Measurements from ENCODE around the gene STX8.

- TF ChIP-seq TAF1 (IDR thresholded peaks at IDR 0.05; ENCODE audit: borderline replicate concordance, low read depth, low read length) (no peak), CTCF (IDR thresholded peaks at IDR 0.05) (no peak), FOXM1 (IDR thresholded peaks at IDR 0.05; ENCODE audit: low read depth) (no peak), USF2 (IDR thresholded peaks at IDR 0.05; ENCODE audit: borderline replicate concordance, low read depth, low read length) (no peak), ELF1 (IDR thresholded peaks at IDR 0.05) (no peak), POLR2AphosphoS5 (IDR thresholded peaks at IDR 0.05; ENCODE audit: low read depth, low read length) (no peak), SIN3A (IDR thresholded peaks at IDR 0.05; ENCODE audit: borderline replicate concordance, low read depth, low read length) (no peak), EP300 (IDR thresholded peaks at IDR 0.05; ENCODE audit: borderline replicate concordance in 1 of 2, low read depth in 1 of 2, low read length in 1 of 2) (no peak), SMC3 (IDR thresholded peaks at IDR 0.05; ENCODE audit: low read depth, low read length) (no peak), RAD21 (IDR thresholded peaks at IDR 0.05; ENCODE audit: low read length) (no peak), GABPA (IDR thresholded peaks at IDR 0.05; ENCODE audit: low read depth) (no peak), NRF1 (IDR thresholded peaks at IDR 0.05; ENCODE audit: low read depth, low read length) (no peak), MAX (IDR thresholded peaks at IDR 0.05; ENCODE audit: low read depth) (no peak), EZH2phosphoT487 (IDR thresholded peaks at IDR 0.05; ENCODE audit: borderline replicate concordance, low read depth) (no peak)
Observed at GRCh38 chr17:9478889-9479288, 96.7 kb downstream of the STX8 start.

All from SK-N-SH (cell line).